ENCODE measurements around the gene PRR7.
A peak's percentile ranks its signal among the peaks of the same experiment; 100 is the strongest.

PRR7 gene

GRCh38 chr5:177453852-177454396 lies 7.3 kb downstream of the PRR7 start:
- DNase-seq, result no peak

GRCh38 chr5:177454397-177455035 lies 7.9 kb downstream of the PRR7 start:
- DNase-seq, result peak; percentile 62

GRCh38 chr5:177455036-177455660 lies 8.5 kb downstream of the PRR7 start:
- DNase-seq, result no peak

GRCh38 chr5:177455661-177456590 lies 9.3 kb downstream of the PRR7 start:
- DNase-seq, result peak; percentile 82

GRCh38 chr5:177456591-177456964 lies 10.0 kb downstream of the PRR7 start:
- DNase-seq, result no peak

GRCh38 chr5:177456976-177457851 lies 10.6 kb downstream of the PRR7 start:
- DNase-seq, result peak; percentile 40

DNA sequence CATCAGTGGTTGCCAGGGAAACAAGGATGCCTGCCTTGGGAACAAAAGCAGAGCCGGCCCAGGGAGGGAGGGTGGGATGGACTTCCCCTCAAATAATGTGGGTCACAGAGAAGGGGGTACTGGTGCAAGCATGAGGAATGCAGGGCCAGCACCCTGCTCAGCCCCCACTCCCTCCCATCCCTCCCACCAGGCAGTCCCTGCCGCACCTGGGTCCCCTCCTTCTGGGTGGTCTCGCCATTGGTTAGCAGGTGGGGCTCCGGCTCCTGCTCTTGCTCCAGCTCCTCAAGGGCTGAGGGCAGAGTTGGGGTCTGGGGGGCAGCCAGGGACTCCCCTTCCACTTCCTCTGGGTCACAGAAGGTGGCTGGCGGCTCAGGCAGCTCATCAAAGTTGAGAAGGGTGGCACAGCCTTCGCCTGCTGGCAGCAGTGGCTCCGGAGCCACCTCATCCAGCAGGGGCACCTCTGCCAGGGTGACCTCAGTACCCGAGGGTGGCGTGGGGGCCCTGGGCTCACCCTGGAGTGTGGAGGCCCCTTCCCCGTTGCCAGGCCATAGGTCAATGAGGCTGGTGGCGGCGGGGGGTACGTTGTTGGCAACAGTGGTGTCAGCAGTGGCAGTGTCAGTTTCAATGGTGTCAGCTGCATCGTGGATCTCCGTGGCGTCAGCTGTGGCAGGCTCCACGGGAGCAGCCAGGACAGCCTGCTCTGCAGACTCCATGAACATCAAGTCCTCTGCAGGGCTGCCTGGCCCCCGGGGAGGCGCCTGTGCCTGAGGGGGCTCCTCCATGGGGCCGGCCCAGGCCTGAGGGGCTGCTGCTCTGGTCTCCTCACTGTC lies 11.5 kb downstream of the PRR7 start:
- DNase-seq, result no peak

- DNase-seq, result no peak
Observed at GRCh38 chr5:177458912-177459350, 12.3 kb downstream of the PRR7 start.

DNA sequence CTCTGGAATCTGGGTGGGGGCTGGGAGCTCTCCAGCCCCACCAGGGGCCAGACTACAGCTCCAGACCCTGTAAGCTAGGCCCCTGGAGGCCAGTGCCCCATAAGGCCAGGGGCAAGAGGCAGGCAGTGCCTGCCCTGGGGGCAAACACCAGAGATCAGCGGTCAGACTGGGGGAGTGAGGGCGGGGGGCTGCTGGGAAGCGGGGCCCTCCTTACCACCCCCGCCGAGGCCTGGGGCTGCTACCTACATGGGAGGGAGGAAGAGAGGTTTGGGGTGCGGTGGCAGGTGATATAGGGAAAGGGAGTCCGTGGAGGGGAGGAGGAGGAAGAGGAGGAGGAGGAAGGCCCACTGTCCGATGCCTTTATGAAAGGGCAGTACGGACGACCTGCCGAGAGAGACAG lies 12.7 kb downstream of the PRR7 start:
- DNase-seq, result no peak

GRCh38 chr5:177459819-177460628 lies 13.4 kb downstream of the PRR7 start:
- DNase-seq, result no peak

- no peak for DNase-seq
Observed at GRCh38 chr5:177462021-177462670, 15.5 kb downstream of the PRR7 start.

DNA sequence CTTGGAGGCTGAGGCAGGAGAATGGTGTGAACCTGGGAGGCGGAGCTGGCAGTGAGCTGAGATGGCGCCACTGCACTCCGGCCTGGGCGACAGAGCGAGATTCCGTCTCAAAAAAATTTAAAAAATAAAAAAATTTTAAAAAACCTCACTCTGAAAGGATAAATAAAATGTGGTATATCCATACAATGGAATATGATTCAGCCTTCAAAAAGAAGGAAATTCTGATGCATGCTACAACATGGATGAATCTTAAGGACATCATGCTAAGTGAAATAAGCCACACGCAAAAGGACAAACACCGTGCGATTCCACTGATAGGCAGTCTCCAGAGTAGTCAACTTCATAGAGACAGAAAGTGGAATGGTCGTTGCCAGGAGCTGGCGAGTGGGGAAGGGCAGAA lies 18.4 kb downstream of the PRR7 start:
- no peak for DNase-seq

DNA sequence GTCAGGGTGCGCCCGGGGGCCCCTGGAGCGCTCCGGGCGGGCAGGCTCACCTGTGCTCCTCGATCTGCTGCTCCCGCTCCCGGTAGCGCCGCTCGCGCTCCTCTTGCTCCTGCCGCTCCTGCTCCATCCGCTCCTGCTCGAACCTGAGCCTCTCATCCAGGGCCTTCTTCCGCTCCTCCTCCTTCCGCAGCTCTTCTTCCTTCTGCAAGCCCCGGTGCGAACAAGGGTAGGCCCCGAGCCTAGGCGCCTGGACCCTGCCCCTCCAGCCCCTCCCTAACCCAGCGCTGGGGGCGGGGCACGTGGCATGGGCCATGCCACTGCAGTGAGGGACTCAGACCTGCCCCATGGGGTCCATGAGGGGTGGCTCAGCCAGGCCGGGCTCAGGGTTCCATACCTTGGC lies 20.2 kb downstream of the PRR7 start:
- DNase-seq, result no peak

DNA sequence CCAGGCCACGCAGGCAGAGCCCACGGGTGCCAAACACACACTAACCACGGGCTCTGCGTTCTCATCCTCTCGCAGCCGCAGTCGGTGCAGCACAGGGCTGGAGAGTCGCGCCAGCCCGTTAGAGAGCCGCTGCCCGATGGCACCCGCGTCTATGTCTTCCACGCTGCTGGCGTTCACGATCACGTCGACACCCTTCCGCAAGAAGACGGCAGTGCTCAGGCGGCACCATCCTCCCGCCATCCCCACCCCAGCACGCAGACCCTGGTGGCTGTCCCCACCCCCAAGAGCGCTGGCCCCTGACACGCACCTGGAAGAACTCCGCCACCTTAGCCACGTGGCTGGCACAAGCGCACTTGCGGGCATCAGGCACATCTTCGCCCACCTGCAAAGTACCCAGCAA lies 20.8 kb downstream of the PRR7 start:
- DNase-seq, result no peak

GRCh38 chr5:177468329-177468684 lies 21.7 kb downstream of the PRR7 start:
- no peak for DNase-seq

GRCh38 chr5:177468685-177469628 lies 22.3 kb downstream of the PRR7 start:
- no peak for DNase-seq

- no peak for DNase-seq
Observed at GRCh38 chr5:177469750-177470525, 23.3 kb downstream of the PRR7 start.

All from NCI-H2107 (cell line).